ENCODE measurements around the gene SUSD4. TPM values are rescaled to one million over a fixed set of nuclear protein-coding genes. Genes with fewer than 3 reads are reported as not detected.

SUSD4 gene, protein sequence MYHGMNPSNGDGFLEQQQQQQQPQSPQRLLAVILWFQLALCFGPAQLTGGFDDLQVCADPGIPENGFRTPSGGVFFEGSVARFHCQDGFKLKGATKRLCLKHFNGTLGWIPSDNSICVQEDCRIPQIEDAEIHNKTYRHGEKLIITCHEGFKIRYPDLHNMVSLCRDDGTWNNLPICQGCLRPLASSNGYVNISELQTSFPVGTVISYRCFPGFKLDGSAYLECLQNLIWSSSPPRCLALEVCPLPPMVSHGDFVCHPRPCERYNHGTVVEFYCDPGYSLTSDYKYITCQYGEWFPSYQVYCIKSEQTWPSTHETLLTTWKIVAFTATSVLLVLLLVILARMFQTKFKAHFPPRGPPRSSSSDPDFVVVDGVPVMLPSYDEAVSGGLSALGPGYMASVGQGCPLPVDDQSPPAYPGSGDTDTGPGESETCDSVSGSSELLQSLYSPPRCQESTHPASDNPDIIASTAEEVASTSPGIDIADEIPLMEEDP
- total RNA-seq (2021), result 3.5 and 4.2 TPM in 2 replicates
- long read RNA-seq, partial matches to known transcripts, result 0 of 10 reads
- long read RNA-seq, other reads (novel, unspliced or antisense), result 4 of 10 reads

DNA sequence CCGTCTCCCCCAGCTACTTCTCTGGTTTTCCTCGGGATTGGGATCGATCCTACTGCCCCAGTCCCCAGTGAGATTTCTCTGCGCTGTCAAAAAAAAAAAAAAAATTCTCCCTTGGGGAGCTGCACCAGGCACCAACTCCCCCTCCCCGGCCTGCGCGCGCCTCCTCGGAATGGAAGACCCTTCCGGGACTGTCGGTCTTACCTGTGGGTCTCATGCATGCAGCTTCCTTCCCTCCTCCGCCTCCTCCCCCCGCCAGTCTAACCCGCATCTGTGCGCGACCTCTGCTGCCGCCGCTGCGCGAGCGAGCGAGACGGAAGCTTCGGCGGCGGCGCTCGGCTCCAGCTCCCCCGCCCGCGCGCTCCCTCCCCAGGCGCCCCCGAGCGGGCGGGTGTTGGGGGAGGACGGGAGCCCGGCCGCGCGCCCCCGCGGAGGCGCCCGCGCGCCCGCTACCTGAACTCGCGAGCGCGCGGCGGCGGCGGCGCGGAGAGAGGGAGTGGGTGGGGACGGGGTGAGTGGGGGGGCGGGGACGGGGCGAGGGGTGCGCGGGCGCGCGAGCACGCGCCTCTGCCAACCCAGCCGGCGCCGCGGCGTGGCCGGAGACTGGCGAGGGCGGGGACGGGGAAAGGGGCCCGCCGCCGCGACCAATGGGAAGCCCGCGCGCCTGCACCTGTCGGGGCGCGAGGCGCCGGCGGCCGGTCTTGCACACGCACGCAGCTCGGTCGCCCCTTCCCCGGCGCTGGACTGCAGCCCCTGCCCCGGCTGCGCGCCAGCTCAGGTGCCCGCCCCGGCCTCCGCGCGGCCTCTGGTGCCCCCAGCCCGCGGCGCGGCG is at the start of gene SUSD4:
TSS of gene SUSD4 (minus strand) at position 321 of the 829 bp plus-strand sequence. CDS start 751 bp downstream, outside the sequence.
- peaks cover 81% of the 10 kb centered on the region for H3K27me3 Mint-ChIP-seq (ENCODE audit: low read depth)
- TF ChIP-seq, protein P1, sequence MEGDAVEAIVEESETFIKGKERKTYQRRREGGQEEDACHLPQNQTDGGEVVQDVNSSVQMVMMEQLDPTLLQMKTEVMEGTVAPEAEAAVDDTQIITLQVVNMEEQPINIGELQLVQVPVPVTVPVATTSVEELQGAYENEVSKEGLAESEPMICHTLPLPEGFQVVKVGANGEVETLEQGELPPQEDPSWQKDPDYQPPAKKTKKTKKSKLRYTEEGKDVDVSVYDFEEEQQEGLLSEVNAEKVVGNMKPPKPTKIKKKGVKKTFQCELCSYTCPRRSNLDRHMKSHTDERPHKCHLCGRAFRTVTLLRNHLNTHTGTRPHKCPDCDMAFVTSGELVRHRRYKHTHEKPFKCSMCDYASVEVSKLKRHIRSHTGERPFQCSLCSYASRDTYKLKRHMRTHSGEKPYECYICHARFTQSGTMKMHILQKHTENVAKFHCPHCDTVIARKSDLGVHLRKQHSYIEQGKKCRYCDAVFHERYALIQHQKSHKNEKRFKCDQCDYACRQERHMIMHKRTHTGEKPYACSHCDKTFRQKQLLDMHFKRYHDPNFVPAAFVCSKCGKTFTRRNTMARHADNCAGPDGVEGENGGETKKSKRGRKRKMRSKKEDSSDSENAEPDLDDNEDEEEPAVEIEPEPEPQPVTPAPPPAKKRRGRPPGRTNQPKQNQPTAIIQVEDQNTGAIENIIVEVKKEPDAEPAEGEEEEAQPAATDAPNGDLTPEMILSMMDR (conservative IDR thresholded peaks at IDR 0.05), result no peak
- no peaks in the 10 kb centered on the region for H3K9me3 ChIP-seq (ENCODE audit: control insufficient read depth, low read depth, low read length)
- no peaks in the 10 kb centered on the region for H3K36me3 Mint-ChIP-seq (ENCODE audit: insufficient read depth in 1 of 3, low read depth in 3 of 3)
- no peak within 1 kb of the TSS for H3K27ac ChIP-seq (ENCODE audit: insufficient read length, low read depth, low read length)
- WGBS (ENCODE audit: extremely low coverage, insufficient read length, low lambda C conversion rate), result no CpG with 5 or more reads among the region's 111 CpGs
- H3K27ac Mint-ChIP-seq, result no peak within 1 kb of the TSS
- peak within 1 kb of the TSS; percentile 88 for H3K4me2 ChIP-seq (ENCODE audit: insufficient read depth, insufficient read length, low read length)
- no peak within 1 kb of the TSS for H3K23ac ChIP-seq (ENCODE audit: insufficient read length, low read depth, low read length)
- no peak within 1 kb of the TSS for H3K56ac ChIP-seq (ENCODE audit: insufficient read length, low read depth, low read length)
- H2AK5ac ChIP-seq (ENCODE audit: insufficient read length, low read length), result no peak within 1 kb of the TSS
- H3K9ac ChIP-seq (ENCODE audit: extremely low read depth, insufficient read length, low read length), result no peak within 1 kb of the TSS
- peaks cover 11% of the 10 kb centered on the region; the same call in 1 of the 2 replicates for H3K27me3 ChIP-seq (ENCODE audit: insufficient read depth, low read length)
- no peaks in the 10 kb centered on the region for H3K79me1 ChIP-seq (ENCODE audit: insufficient read depth, low read depth, low read length, poor library complexity, severe bottlenecking)
- no peak within 1 kb of the TSS for H4K8ac ChIP-seq (replicated peaks; ENCODE audit: insufficient read length, low read depth, low read length)
- no peak within 1 kb of the TSS; the same call in 1 of the 2 replicates for H3K14ac ChIP-seq (ENCODE audit: insufficient read depth, low read length)
- no peak within 1 kb of the TSS for H2BK12ac ChIP-seq (ENCODE audit: insufficient read length, low read depth, low read length)
- no peak within 1 kb of the TSS for H2BK20ac ChIP-seq (ENCODE audit: low read depth, low read length, poor library complexity, severe bottlenecking)
- DNase-seq, result peak; percentile 83
- H4K91ac ChIP-seq (ENCODE audit: insufficient read length, low read depth, low read length), result no peak within 1 kb of the TSS
- H3T11ph ChIP-seq (ENCODE audit: low read length), result no peak within 1 kb of the TSS
- peaks cover 2% of the 10 kb centered on the region; the same call in 1 of the 2 replicates for H3K4me1 ChIP-seq (ENCODE audit: insufficient read depth, low read length)
- no peak within 1 kb of the TSS for H3K4ac ChIP-seq (ENCODE audit: low read depth, low read length)
- no peak within 1 kb of the TSS for H2BK15ac ChIP-seq (ENCODE audit: low read depth, low read length)
- no peak within 1 kb of the TSS for H4K5ac ChIP-seq (ENCODE audit: insufficient read length, low read depth, low read length)
- peak within 1 kb of the TSS; percentile 82 to 94 for H3K4me3 Mint-ChIP-seq
- H2BK120ac ChIP-seq (ENCODE audit: low read depth, low read length, poor library complexity, severe bottlenecking), result no peak within 1 kb of the TSS
- H2BK5ac ChIP-seq (ENCODE audit: insufficient read length, low read length), result no peak within 1 kb of the TSS
- H3K4me1 Mint-ChIP-seq, result peaks cover 13 to 22% of the 10 kb centered on the region in 2 experiments
- no peak within 1 kb of the TSS for H2AFZ ChIP-seq (ENCODE audit: low read length)
- peaks cover 0 to 2% of the 10 kb centered on the region in 2 experiments; a peak in 2 of 5 replicates for H3K9me3 Mint-ChIP-seq
- H3K23me2 ChIP-seq (ENCODE audit: insufficient read length, low read depth, low read length, poor library complexity, severe bottlenecking), result peaks cover 19% of the 10 kb centered on the region
- no peaks in the 10 kb centered on the region for H4K20me1 ChIP-seq (ENCODE audit: control insufficient read depth, insufficient read depth, insufficient read length)
- H3K18ac ChIP-seq (ENCODE audit: insufficient read length, low read depth, low read length), result no peak within 1 kb of the TSS
- H3K79me2 ChIP-seq (ENCODE audit: insufficient read depth, low read length), result no peaks in the 10 kb centered on the region
